Lower lobe of right lung (tissue), 2 donors: ENCODE results near the gene OR52B2. TPM values are rescaled to one million over a fixed set of nuclear protein-coding genes. Genes with fewer than 3 reads are reported as not detected.

Experiments
- ATAC-seq, 2 donors: fragments of 200-7000 bp; cut with Tn5 transposase; one replicate each; pipeline ENCODE4 v1.9.1; 2020 to 2022; ENCODE audit warnings: mild to moderate bottlenecking in 2 of 2, moderate library complexity in 2 of 2
- DNase-seq: peaks from one replicate; pipeline ENCODE4 v3.0.0-alpha.2; 2020
- H3K27ac ChIP-seq: fragments of 200-600 bp; one replicate; pipeline ENCODE4 v1.8.0; 2022
- H3K27me3 ChIP-seq: fragments of 200-600 bp; one replicate; pipeline ENCODE4 v1.8.0; 2022; ENCODE audit warnings: low read depth
- H3K36me3 ChIP-seq: fragments of 200-600 bp; one replicate; pipeline ENCODE4 v1.8.0; 2022; ENCODE audit warnings: mild to moderate bottlenecking
- H3K4me1 ChIP-seq: fragments of 200-600 bp; one replicate; pipeline ENCODE4 v1.8.0; 2022
- H3K4me3 ChIP-seq: fragments of 200-600 bp; one replicate; pipeline ENCODE4 v1.8.0; 2022; ENCODE audit warnings: mild to moderate bottlenecking
- H3K9me3 ChIP-seq: fragments of 200-600 bp; one replicate; pipeline ENCODE4 v1.8.0; 2022
- intact Hi-C: fragments of 100-400 bp; cut with DNase I; formaldehyde crosslinking; loops from one replicate; pipeline ENCODE4 v1.11.0; 2022
- total RNA-seq: library from RNA; stranded (reverse); fragmentation: NEBNext Ultra II Directional; extraction: Animal tissue kit (Norgen Biotek cat#: 25700); gene quantifications from one replicate; pipeline ENCODE4 v1.2.1, GENCODE V29; 2021
- TF ChIP-seq, protein P1 (sequence below): fragments of 200-600 bp; IDR thresholded peaks from one replicate; pipeline ENCODE4 v1.8.0; 2022; ENCODE audit warnings: antibody characterized with exemption, mild to moderate bottlenecking
- donor health status: DM: no; HTN: yes; CAD: no; lungs with severe emphysema.

OR52B2 gene
- total RNA-seq, 1 donor from 2014 or later, result not detected

DNA sequence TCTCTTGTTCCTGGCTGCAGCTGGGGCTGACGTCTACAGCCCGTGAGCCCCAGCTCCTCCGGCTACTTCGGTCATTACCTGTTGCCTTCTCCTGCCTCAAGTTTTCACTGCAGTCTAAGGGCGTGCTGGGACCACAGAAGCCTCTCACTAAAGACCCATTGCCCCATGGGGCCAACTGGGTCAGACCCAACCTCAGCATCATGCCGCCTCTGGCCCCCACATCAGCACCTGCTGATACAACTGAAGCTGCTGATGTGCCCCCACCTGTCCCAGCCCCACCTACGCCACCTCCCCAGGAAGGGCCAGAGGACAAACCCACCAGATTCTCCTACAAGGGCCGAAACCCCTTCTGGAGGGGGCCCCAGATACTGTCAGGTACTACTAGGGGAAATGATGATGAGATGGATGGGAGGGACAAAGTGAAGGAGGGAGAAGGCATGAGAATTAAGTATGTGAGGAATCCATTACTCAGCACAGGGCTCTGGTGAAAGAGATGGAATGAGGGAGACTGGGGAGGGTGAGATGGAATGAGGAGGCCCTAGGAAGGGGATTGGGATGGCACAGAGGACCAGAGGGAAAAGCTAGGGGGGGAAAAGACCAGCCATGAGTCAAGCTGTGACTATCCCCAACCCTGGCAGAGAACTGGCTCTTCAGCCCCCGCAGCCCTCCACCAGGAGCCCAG, 40.3 kb upstream of the OR52B2 start:
- ATAC-seq, result no peak
- Histone ChIP-seq H3K27ac (no peak overlapping the region), H3K27me3 (no peaks in the 10 kb centered on the region), H3K9me3 (no peaks in the 10 kb centered on the region), H3K36me3 (peaks cover 90% of the 10 kb centered on the region), H3K4me3 (no peak overlapping the region), H3K4me1 (no peaks in the 10 kb centered on the region)
- TF ChIP-seq, protein P1, sequence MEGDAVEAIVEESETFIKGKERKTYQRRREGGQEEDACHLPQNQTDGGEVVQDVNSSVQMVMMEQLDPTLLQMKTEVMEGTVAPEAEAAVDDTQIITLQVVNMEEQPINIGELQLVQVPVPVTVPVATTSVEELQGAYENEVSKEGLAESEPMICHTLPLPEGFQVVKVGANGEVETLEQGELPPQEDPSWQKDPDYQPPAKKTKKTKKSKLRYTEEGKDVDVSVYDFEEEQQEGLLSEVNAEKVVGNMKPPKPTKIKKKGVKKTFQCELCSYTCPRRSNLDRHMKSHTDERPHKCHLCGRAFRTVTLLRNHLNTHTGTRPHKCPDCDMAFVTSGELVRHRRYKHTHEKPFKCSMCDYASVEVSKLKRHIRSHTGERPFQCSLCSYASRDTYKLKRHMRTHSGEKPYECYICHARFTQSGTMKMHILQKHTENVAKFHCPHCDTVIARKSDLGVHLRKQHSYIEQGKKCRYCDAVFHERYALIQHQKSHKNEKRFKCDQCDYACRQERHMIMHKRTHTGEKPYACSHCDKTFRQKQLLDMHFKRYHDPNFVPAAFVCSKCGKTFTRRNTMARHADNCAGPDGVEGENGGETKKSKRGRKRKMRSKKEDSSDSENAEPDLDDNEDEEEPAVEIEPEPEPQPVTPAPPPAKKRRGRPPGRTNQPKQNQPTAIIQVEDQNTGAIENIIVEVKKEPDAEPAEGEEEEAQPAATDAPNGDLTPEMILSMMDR, result no peak
- intact Hi-C loops, result no loop called here
- DNase-seq, result no peak

DNA sequence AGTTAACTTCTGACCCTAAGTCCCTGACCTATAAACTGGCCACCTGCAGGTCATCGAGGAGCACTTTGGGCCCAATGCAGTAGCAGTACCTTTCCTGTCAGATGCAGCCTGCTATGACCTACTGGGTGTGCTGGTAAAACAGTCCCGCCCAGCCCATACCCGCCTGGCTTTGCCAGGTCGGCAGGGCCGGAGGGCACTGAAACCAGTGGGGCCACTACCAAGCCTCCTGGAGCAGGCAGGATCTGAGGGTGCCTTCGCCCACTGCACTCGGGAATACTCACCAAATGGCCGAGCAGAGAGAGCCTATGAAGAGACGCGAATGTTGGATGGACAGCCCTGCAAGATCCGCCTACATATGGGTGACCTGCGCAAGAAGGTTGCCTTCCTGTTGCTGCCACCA, 39.7 kb upstream of the OR52B2 start:
- H3K27me3 ChIP-seq, result no peaks in the 10 kb centered on the region
- DNase-seq (no peak), ATAC-seq (peak in 1 of 2 donors; percentile 12)
- peaks cover 87% of the 10 kb centered on the region for H3K36me3 ChIP-seq
- TF ChIP-seq, protein P1, result no peak
- intact Hi-C loops, result no loop called here
- H3K27ac ChIP-seq, result no peak overlapping the region
- no peak overlapping the region for H3K4me3 ChIP-seq
- H3K4me1 ChIP-seq, result no peaks in the 10 kb centered on the region
- H3K9me3 ChIP-seq, result no peaks in the 10 kb centered on the region

DNA sequence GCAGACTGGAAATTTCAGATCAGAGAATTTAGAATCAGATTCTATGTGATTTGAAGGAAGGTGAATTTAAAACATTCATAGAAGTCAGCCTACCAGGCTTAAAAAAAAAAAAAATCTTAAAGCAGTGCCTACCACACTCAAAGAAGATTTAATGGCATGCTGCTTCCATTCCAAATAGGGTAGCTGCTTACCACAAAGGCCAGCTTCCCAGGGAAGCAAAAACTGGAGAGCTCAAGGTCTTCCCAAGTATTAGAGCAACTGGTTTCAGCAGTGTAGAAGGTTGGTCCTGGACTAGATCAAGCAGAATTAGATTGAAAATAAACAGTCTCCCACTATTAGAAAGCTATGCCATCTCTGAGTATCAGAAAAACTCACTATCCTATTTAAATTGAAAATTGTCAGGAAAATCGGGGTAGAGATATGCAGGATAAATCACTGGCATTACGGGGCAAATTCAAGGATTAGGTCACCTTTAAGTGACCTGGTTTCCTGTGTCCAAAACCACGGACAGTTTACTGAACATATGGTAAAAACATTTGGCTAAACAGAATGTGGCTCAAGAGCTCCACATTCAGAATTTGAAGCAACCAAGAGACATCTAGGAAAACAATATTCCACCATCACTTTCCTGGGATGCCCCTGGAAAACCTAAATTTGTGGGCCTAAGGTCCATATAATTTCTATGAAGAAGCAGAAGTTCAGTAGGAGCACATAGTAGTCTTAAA, 36.5 kb upstream of the OR52B2 start:
- intact Hi-C loops, result no loop called here
- no peak overlapping the region for H3K27ac ChIP-seq
- ATAC-seq, result no peak

DNA sequence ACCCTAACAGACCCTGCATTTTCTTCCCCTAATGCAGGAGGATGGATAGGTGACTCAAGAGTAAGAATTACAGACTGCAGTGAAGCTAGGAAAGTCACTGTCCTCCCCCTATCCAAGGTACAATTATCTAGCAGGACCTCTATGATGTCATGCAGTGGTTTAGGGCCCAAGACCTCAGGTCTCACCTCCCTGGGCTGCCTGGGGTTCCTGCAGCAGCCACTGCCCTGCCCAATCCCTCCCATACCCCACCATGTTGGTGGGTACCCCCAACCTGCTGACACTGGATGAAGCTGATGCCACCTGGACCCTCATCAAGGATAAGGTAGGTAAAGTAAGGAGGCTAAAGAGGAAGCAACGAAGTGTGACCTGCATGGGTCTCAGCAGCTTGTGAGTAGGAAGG, 35.2 kb upstream of the OR52B2 start, which contains the start of gene C11orf42:
TSS of gene C11orf42 (plus strand) at position 192 of the 400 bp plus-strand sequence. CDS start at position 251, 59 bp downstream.
- intact Hi-C loops, result no loop called here
- H3K4me3 ChIP-seq, result no peak within 1 kb of the TSS
- H3K9me3 ChIP-seq, result no peaks in the 10 kb centered on the region
- ATAC-seq (no peak), DNase-seq (no peak)
- TF ChIP-seq, protein P1, result no peak
- H3K36me3 ChIP-seq, result peaks cover 43% of the 10 kb centered on the region
- H3K4me1 ChIP-seq, result no peaks in the 10 kb centered on the region
- H3K27me3 ChIP-seq, result no peaks in the 10 kb centered on the region
- no peak within 1 kb of the TSS for H3K27ac ChIP-seq

More for the DNA sequence above, 36.5 kb upstream of the OR52B2 start:
- H3K36me3 ChIP-seq, result peaks cover 55% of the 10 kb centered on the region
- TF ChIP-seq, protein P1, result no peak
- H3K9me3 ChIP-seq, result no peaks in the 10 kb centered on the region
- H3K27me3 ChIP-seq, result no peaks in the 10 kb centered on the region
- H3K4me3 ChIP-seq, result no peak overlapping the region
- no peak for DNase-seq
- H3K4me1 ChIP-seq, result no peaks in the 10 kb centered on the region

DNA sequence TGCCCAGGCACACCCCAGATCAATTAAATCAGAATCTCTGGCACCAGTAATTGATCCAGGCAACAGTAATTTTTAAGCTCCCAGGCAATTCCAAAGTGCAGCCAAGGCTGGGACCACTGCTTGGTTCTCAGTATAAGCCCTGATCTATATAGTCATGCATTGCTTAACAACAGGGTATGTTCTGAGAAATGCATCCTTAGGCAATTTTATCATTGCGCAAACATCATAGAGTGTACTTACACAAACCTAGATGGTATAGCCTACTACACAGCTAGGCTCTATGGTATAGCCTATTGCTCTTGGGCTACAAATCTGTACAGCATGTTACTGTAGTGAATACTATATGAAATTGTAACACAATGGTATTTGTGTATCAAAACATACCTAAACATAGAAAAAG, 34.6 kb upstream of the OR52B2 start:
- intact Hi-C loops, result no loop called here
- Histone ChIP-seq H3K9me3 (no peaks in the 10 kb centered on the region), H3K4me3 (no peak overlapping the region), H3K4me1 (no peaks in the 10 kb centered on the region), H3K27ac (no peak overlapping the region), H3K27me3 (no peaks in the 10 kb centered on the region), H3K36me3 (peaks cover 36% of the 10 kb centered on the region)
- no peak for DNase-seq
- TF ChIP-seq, protein P1, result no peak
- ATAC-seq, result no peak
